Esophagus (tissue), 2 donors: ENCODE data around the gene ARHGAP32. TPM values are rescaled to one million over a fixed set of nuclear protein-coding genes. Genes with fewer than 3 reads are reported as not detected.

ENCODE experiments used
- H3K27ac ChIP-seq, 2 donors: one replicate each; pipeline ENCODE4 v1.5.1; 2013; ENCODE audit warnings: low read depth in 2 of 2, mild to moderate bottlenecking in 2 of 2, inconsistent platforms in 1 of 2, low read length in 1 of 2, moderate library complexity in 1 of 2
- H3K27me3 ChIP-seq, 2 donors: one replicate each; pipeline ENCODE4 v1.6.1; 2013; ENCODE audit warnings: low read length in 2 of 2, control low read depth in 1 of 2, mild to moderate bottlenecking in 1 of 2; ENCODE audit not compliant: insufficient read depth in 2 of 2, control insufficient read depth in 1 of 2
- H3K36me3 ChIP-seq, 2 donors: one replicate each; pipeline ENCODE4 v1.6.1; 2013; ENCODE audit warnings: low read length in 1 of 2; ENCODE audit not compliant: control insufficient read depth in 2 of 2, insufficient read depth in 2 of 2
- H3K4me1 ChIP-seq, 2 donors: one replicate each; pipeline ENCODE4 v1.6.1; 2013; ENCODE audit warnings: low read length in 1 of 2; ENCODE audit not compliant: control insufficient read depth in 2 of 2, insufficient read depth in 2 of 2
- H3K4me3 ChIP-seq, 2 donors: one replicate each; pipeline ENCODE4 v1.5.1; 2013; ENCODE audit warnings: low read length in 2 of 2, mild to moderate bottlenecking in 2 of 2, low read depth in 1 of 2, moderate library complexity in 1 of 2
- H3K9me3 ChIP-seq, 2 donors: one replicate each; pipeline ENCODE4 v1.6.1; 2013; ENCODE audit warnings: mild to moderate bottlenecking in 2 of 2, low read depth in 1 of 2, low read length in 1 of 2, moderate library complexity in 1 of 2; ENCODE audit not compliant: control insufficient read depth in 2 of 2, insufficient read depth in 1 of 2
- whole genome bisulfite sequencing, 2 donors: extraction: QIAGEN DNeasy Blood & Tissue Kit; methylation state at CpG; one replicate each; pipeline ENCODE4 v1.1.7; 2013; 5-methylcytosine and 5-hydroxymethylcytosine counted together
- polyA plus RNA-seq, 2 donors: library from polyadenylated mRNA; stranded (reverse); fragments of 200-250 nt; gene quantifications; one replicate each; pipeline ENCODE4 v1.2.3, GENCODE V29; 2013
- donor health status: healthy with polysubstance abuse.
- donor health status: Bipolar disorder and iron deficiency.

ARHGAP32 gene
- polyA plus RNA-seq, 2 donors, result 17.8 to 18.9 TPM

DNA sequence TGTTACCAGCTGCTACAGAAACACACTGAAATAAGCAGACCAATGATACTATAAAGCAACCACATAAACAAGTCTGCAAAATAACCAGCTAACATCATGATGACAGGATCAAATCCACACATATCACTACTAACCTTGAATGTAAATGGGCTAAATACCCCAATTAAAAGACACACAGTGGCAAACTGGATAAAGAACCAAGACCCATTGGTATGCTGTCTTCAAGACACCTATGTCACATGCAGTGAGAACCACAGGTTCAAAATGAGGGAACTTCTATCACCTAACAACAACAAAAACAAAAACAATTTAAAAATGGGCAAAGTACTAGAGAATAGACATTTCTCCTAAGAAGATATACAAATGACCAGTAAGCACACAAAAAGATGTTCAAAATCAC lies 89.9 kb downstream of the ARHGAP32 start:
- no peak overlapping the region for H3K4me3 ChIP-seq
- peaks cover 0 to 2% of the 10 kb centered on the region in 2 donors for H3K36me3 ChIP-seq
- peaks cover 0 to 6% of the 10 kb centered on the region in 2 donors for H3K9me3 ChIP-seq
- H3K27me3 ChIP-seq, result no peaks in the 10 kb centered on the region
- no peaks in the 10 kb centered on the region for H3K4me1 ChIP-seq
- H3K27ac ChIP-seq, result no peak overlapping the region

DNA sequence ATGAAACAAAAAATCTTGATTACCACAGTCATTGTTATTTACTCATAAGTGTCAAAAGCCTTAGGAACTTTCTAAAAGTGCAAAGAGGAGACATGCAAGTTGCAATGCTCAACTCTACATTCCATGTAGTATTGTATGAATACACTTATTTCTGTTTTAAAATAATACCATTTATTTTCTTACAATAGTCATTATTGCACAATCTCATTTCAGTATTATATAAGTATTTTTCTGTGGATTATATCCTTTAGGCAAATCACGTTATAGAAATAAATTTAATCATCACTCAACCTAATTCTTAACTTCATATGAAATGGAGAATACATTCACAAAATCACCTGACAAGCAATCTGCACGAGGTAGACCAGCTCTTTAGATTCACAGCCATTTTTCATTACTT lies 98.8 kb downstream of the ARHGAP32 start:
- Histone ChIP-seq H3K4me1 (no peaks in the 10 kb centered on the region), H3K9me3 (no peaks in the 10 kb centered on the region), H3K36me3 (no peaks in the 10 kb centered on the region), H3K27me3 (no peaks in the 10 kb centered on the region), H3K27ac (no peak overlapping the region), H3K4me3 (no peak overlapping the region)
- WGBS, 2 donors, result 78 to 80% methylated on average over 2 of the region's 2 CpGs

DNA sequence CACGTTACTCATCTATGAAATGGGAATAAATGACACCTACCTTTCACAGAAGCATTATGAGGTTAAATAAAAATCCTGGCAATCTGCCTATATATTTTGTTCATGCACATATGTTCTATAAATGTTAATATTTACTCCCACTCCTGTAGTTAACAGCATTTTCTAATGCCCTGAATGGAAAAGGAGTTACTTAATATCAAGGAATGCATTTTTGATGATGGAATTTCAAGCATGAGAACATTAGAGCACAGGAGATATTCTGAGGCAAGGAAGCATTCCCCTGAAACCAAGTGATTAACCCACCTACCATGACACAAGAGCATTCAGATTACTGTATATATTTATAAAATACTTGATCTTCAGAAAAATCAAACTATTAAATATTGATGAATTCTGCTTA lies 102.1 kb downstream of the ARHGAP32 start:
- WGBS, 2 donors, result 72 to 83% methylated on average over 1 of the region's 1 CpG
- Histone ChIP-seq H3K4me1 (no peaks in the 10 kb centered on the region), H3K27ac (no peak overlapping the region)

DNA sequence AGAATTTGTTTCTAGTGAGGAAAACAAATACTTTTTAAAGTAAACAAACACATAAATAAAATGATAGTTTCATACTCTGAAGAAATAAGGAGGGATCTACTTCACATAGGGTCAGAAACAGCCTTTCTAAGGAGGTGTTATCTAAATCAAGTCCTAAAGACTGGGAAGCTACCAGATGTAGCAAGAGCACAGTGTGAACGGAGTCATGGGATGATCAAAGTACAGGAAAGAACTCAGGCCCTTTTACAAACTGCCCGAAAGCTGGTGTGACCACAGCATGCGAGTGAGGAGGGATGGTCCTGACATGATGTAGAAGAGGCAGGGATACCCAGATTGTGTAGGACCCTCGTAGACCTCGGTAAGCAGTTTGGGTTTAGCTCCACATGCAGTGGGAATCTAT lies 102.8 kb downstream of the ARHGAP32 start:
- no peak overlapping the region for H3K4me3 ChIP-seq
- no peaks in the 10 kb centered on the region for H3K4me1 ChIP-seq
- H3K27ac ChIP-seq, result no peak overlapping the region
- no peaks in the 10 kb centered on the region for H3K9me3 ChIP-seq
- H3K36me3 ChIP-seq, result no peaks in the 10 kb centered on the region
- no peaks in the 10 kb centered on the region for H3K27me3 ChIP-seq
- 92 to 97% methylated on average over 5 of the region's 5 CpGs for WGBS, 2 donors

More for the DNA sequence above, 102.1 kb downstream of the ARHGAP32 start:
- H3K4me3 ChIP-seq, result no peak overlapping the region
- H3K27me3 ChIP-seq, result no peaks in the 10 kb centered on the region
- no peaks in the 10 kb centered on the region for H3K9me3 ChIP-seq
- no peaks in the 10 kb centered on the region for H3K36me3 ChIP-seq

DNA sequence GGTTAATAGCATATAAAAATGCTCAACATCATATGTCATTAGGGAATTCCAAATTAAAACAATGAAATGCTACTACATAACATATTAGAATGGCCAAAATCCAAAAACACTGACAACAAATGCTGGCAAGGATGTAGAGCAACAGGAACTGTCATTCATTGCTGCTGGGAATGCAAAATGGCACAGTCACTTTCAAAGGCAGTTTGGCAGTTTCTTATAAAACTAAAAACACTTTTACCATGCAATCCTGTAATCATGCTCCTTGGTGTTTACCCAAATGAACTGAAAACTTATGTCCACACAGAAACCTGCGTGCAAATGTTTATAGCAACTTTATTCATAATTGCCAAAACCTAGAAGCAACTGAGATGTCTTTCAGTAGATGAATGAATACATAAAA lies 105.1 kb downstream of the ARHGAP32 start:
- no peaks in the 10 kb centered on the region for H3K4me1 ChIP-seq
- H3K36me3 ChIP-seq, result no peaks in the 10 kb centered on the region
- no peak overlapping the region for H3K4me3 ChIP-seq
- H3K9me3 ChIP-seq, result no peaks in the 10 kb centered on the region
- no peak overlapping the region for H3K27ac ChIP-seq
- 76 to 82% methylated on average over 1 of the region's 1 CpG for WGBS, 2 donors
- no peaks in the 10 kb centered on the region for H3K27me3 ChIP-seq

DNA sequence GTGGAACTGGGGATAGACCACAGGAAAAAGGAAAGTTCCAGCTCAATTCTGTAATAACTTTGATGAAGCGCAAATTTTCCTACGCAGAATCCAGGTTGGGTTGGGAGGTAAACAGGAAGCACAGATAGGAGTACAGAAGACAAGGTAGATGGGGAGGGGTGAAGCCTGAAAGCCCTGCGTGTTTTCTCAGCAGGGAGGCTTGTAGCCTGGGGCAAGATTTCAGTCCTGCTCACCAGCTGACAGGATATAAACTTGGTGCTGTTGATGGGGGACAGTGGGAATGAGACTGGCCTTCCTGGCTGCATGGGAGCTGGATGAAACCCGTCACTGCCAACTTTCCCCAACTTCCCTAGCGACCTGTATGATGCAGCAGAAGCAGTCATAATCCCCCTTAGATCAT lies 114.9 kb downstream of the ARHGAP32 start:
- Histone ChIP-seq H3K9me3 (no peaks in the 10 kb centered on the region), H3K27me3 (no peaks in the 10 kb centered on the region), H3K36me3 (no peaks in the 10 kb centered on the region), H3K27ac (no peak overlapping the region), H3K4me1 (no peaks in the 10 kb centered on the region), H3K4me3 (no peak overlapping the region)
- WGBS, 2 donors, result 68 to 79% methylated on average over 5 of the region's 5 CpGs

DNA sequence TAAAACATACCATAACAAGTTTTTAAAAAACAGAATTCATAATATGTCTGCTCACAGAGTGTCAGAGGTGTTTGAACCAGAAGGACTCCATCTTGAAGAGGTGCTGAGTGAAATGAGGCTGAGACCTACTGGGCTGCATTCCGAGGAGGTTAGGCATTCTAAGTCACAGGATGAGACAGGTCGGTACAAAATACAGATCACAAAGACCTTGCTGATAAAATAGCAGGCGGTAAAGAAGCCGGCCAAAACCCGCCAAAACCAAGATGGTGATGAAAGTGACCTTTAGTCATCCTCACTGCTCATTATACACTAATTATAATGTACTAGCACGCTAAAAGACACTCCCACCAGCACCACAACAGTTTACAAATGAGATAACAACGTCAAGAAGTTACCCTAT lies 116.4 kb downstream of the ARHGAP32 start:
- H3K4me1 ChIP-seq, result no peaks in the 10 kb centered on the region
- H3K4me3 ChIP-seq, result no peak overlapping the region
- H3K9me3 ChIP-seq, result no peaks in the 10 kb centered on the region
- no peaks in the 10 kb centered on the region for H3K27me3 ChIP-seq
- 90 to 91% methylated on average over 7 of the region's 7 CpGs for WGBS, 2 donors
- no peak overlapping the region for H3K27ac ChIP-seq
- no peaks in the 10 kb centered on the region for H3K36me3 ChIP-seq

DNA sequence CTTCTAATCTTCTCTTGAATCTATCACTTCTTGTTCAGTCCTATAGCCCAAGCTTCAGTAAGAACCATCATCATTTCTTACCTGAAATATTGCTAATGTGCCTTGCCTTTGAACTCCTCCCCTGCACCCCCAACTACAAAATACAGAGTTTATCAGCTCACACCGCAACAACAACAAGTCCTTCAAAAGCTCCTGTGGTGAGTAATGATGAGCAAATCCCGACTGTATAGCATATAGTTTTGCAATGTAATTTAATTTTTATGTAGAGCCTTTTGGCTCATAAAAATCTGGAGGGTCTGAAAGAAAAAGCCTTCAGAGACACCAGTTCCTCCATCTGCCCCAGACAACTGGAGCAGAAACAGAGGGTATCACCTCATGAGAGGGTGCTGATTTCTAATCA lies 124.7 kb downstream of the ARHGAP32 start:
- no peaks in the 10 kb centered on the region for H3K4me1 ChIP-seq
- H3K27ac ChIP-seq, result no peak overlapping the region
- H3K36me3 ChIP-seq, result peaks cover 2% of the 10 kb centered on the region in 2 donors
- no peaks in the 10 kb centered on the region for H3K27me3 ChIP-seq
- WGBS, 2 donors, result 83 to 89% methylated on average over 2 of the region's 2 CpGs
- no peaks in the 10 kb centered on the region for H3K9me3 ChIP-seq
- H3K4me3 ChIP-seq, result no peak overlapping the region

DNA sequence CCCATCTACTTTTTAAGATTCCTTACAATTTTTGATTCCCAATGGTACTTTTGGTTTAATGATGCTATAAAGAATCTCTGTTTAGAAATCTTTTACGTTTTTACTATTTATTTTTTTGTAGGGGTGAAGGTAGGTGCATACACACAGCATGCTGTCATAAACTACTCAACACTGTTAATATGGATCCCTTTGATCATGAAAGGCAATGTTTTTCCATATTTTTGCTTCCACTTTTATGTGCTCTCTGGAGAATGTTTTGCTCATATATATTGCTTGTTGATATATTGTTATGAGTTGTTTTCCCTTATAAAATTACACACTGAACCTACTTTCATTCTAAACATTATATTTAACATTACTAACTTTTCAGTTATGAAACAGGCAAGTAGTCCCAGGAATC lies 125.9 kb downstream of the ARHGAP32 start:
- no peaks in the 10 kb centered on the region for H3K27me3 ChIP-seq
- H3K27ac ChIP-seq, result no peak overlapping the region
- H3K36me3 ChIP-seq, result peaks cover 2% of the 10 kb centered on the region in 2 donors
- H3K4me1 ChIP-seq, result no peaks in the 10 kb centered on the region
- 61 to 69% methylated on average over 1 of the region's 1 CpG for WGBS, 2 donors
- no peak overlapping the region for H3K4me3 ChIP-seq
- H3K9me3 ChIP-seq, result no peaks in the 10 kb centered on the region

DNA sequence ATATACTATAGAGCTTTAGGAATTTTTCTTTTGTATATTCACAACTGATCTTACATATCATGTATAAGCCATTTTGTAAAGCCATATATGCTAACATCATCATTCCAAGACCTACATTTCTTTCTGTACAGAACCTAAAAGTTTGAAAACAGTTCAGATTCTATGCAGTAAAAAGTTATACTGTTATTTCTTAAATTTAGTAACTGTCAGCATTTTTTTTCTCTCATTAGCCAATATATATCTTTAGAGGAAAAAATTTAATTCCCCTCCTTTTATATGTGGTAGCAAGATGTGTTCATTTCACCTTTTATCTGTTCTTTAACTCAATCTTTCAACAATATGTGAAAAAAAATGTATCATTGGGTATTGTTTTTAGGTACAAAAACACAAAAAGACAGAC lies 129.0 kb downstream of the ARHGAP32 start:
- peaks cover 2% of the 10 kb centered on the region in 2 donors for H3K36me3 ChIP-seq
- no peaks in the 10 kb centered on the region for H3K27me3 ChIP-seq
- no peaks in the 10 kb centered on the region for H3K4me1 ChIP-seq
- H3K9me3 ChIP-seq, result no peaks in the 10 kb centered on the region
- H3K27ac ChIP-seq, result no peak overlapping the region
- H3K4me3 ChIP-seq, result no peak overlapping the region
